LNCAP (cell line): ENCODE data around the gene SYNDIG1.

Experiments used
- TF ChIP-seq, protein P1 (sequence below): fragments of 450-650 bp; IDR thresholded peaks from 2 replicates; pipeline ENCODE4 v1.5.1; 2017; ENCODE audit warnings: mild to moderate bottlenecking

SYNDIG1 gene

DNA sequence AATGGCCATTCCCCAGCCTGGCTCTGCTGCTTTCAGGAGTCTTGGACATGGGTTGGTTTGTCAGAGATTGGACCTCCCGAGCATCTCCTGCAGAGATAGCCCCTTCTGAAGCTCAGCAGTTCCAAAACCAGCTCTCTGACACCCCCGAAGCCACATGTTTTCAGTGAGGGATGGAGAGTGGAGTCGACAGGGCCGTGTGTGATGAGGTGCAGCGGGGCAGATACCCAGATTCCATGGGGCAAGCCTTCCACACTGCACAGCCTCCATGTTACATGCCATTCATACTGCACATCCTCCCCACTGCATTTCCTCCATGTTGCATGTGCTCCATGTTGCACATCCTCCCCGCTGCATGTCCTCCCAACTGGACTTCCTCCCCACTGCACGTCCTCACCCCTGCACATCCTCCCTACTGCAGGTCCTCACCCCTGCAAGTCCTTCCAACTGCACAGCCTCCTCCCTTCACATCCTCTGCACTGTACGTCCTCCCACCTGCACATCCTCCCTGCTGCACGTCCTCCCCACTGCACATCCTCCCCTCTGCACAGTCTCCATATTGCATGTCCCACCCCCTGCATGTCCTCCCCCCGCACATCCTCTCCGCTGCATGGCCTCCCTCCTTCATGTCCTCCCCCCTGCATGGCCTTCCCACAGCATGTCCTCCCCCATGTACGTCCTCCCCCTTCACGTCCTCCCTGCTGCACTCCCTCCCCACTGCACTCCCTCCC is 112.2 kb downstream of the SYNDIG1 start:
- TF ChIP-seq, protein P1, sequence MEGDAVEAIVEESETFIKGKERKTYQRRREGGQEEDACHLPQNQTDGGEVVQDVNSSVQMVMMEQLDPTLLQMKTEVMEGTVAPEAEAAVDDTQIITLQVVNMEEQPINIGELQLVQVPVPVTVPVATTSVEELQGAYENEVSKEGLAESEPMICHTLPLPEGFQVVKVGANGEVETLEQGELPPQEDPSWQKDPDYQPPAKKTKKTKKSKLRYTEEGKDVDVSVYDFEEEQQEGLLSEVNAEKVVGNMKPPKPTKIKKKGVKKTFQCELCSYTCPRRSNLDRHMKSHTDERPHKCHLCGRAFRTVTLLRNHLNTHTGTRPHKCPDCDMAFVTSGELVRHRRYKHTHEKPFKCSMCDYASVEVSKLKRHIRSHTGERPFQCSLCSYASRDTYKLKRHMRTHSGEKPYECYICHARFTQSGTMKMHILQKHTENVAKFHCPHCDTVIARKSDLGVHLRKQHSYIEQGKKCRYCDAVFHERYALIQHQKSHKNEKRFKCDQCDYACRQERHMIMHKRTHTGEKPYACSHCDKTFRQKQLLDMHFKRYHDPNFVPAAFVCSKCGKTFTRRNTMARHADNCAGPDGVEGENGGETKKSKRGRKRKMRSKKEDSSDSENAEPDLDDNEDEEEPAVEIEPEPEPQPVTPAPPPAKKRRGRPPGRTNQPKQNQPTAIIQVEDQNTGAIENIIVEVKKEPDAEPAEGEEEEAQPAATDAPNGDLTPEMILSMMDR = no peak

DNA sequence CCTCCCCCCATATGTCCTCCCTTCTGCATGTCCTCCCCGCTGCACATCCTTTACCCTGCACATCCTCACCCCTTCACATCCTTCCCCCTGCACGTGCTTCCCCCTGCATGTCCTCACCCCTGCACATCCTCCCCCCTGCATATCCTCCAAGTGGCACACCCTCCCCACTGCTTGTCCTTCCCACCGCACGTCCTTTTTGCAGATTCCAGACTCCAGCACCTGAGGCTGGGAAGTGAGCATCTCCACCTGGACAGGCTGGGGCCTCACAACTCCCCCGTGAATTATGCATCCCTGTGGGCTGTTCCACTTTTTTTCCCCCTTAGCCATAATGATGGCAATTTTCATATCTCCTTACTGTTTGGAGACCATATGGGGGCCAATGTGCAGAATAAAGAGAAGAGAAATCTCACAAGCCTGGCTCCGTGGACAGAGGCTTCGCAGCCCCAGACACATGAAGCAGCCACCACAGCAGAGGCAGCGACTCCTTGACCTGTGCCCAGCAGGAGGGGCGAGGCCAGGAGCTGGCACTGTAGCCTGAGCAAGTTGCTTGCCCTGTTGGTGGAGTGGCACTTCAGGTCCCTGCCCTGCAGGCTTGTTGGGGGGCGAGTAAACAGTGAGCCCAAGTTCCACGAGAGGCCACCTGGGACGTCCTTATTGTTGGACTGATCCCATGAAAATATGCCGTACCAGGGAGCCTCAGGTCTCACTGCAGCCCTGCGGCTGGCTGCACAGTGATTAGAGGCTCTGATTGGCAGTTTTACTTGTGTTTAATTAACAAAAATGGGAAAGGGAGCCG is 113.1 kb downstream of the SYNDIG1 start:
- TF ChIP-seq, protein P1 = no peak

DNA sequence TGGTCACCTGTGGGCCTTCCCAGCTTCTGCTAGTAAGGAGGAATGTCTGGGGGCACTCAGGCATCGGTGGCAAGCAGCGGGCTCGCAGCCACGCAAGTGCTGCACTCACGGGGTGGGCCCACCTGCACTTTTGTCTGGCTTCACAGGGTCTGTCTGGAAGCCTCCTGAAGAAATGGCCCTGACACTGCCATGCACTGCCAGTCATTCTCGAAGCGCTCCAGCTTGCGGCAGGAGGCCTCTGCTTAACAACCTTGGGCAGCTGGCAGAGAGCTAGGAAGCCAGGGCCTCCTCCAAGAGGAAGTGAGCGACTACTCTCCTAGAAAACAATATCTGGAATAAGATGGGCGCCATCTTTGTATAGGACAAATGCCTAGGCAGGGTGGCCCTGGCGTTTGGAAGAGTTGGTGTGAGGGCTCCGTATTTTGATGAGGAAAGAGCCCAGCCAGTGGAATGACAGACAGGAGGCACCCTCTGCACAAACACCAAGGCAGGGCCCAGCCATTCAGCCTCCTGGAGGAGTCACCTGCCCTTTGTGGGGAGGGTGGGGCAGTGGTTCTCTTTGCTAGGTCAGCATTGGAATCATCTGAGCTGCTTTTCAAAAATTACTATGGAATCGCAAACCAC is 113.9 kb downstream of the SYNDIG1 start:
- TF ChIP-seq, protein P1 = no peak

DNA sequence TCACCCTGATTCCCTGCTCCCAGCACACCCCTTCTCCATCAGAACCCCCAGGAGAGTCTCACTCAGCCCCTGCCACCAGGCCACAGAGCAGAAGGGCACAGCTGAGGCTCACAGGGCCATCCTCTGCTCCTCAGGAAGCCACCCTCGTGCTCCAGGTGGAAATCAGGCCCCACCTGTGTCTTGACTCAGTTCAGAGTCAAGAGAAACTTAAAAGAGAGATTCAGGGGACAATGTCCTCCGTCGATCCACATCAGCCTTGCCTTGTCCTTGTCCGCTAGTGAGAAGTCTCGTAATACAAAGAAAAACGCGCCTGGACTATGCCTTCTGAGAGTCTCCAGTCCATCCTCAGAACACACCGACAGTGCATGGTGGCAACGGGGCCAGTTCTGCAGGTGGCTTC is 114.6 kb downstream of the SYNDIG1 start:
- TF ChIP-seq, protein P1 = no peak

DNA sequence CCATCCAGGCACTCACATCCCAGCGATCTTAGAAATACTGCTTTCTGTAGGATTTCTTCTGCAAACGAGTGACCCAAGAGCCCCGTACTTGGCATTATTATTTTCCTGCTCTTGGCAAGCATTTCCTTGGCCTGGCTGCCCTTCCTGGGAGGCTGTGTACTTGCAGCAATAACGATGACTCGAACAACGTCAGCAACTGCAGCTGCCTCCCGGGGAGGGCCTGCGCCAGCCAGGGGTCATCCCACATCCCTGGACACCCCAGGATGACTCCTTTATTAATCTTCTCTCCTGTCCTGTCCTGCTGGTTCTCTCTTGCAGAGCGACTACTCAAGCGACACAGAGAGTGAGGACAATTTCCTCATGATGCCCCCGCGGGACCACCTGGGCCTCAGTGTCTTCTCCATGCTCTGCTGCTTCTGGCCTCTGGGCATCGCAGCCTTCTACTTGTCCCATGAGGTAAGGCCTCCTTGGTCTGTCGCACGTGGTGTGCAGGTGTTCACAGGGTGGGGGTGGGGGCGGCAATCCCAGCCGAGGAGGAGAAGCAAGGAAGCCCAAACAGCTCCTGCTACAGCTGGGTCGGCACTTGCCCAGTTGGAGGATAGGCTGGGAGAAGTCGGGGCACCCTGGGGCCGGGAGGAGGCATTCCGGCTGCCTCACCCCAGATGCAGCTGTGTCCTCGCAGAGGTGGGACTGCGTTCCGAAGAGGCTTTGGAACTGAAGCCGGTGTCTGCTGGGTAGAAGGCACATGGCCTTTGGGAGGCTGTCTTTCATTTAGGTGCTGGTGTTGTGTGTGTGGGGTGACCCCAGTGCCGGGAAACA is 115.3 kb downstream of the SYNDIG1 start:
- TF ChIP-seq, protein P1 = no peak

DNA sequence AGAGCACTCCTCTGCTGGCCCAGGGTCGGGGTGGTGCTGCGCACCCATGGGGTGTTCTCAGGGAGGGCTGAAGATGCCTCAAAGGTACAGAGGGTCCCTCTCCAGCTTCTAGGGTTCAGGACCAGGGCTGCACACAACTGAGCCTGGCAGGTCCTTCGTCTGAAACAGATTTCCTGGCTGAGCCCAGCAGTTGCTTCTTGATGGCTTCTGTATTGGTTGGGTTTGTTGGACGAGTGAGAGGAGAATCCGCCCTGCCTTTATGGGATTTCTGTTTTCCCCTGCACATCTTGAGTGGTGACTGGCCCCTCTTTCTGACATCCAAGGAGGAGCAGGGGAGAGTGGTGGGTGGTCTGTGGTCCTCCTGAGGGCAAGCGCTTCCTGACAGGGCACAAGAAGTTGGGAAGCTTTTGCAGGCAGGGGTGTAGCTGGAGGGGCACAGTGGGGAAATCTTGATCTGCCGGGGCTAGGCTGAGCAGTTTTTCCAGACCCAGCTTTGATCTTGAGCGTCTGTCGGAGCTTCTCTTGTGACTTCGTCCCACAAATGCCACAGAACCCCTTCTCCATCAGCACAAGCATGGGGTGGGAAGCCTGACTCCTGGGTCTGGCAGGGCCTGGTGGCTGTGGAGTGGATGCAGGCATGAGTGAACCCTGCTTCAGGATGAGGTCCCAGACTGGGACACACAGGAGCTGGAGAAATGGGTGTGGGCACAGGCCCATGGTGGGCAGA is 116.5 kb downstream of the SYNDIG1 start:
- TF ChIP-seq, protein P1 = no peak
